ENCODE results near the gene CELSR2.

The CELSR2 gene

DNA sequence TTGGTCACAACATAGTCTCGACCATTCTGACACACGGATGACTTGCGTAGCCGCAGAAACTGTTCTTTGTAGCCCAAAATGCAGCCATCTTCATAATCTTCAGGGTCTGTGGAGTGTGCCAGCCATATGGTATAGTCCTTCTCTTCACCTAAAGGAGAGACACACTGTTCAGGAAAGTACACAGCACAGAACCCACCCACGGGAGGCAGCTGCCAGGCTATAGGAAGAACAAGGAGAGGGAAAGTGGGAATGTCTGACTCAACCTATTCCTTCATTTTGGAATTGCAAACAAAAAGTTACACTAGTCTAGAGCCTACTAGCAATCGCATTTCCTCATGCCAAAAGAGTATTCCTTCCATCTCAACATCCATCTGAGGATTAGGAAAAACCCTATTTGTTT is 73.6 kb downstream of the CELSR2 start:
- no peak overlapping the region for H3K27ac ChIP-seq
- TF ChIP-seq, protein P1, sequence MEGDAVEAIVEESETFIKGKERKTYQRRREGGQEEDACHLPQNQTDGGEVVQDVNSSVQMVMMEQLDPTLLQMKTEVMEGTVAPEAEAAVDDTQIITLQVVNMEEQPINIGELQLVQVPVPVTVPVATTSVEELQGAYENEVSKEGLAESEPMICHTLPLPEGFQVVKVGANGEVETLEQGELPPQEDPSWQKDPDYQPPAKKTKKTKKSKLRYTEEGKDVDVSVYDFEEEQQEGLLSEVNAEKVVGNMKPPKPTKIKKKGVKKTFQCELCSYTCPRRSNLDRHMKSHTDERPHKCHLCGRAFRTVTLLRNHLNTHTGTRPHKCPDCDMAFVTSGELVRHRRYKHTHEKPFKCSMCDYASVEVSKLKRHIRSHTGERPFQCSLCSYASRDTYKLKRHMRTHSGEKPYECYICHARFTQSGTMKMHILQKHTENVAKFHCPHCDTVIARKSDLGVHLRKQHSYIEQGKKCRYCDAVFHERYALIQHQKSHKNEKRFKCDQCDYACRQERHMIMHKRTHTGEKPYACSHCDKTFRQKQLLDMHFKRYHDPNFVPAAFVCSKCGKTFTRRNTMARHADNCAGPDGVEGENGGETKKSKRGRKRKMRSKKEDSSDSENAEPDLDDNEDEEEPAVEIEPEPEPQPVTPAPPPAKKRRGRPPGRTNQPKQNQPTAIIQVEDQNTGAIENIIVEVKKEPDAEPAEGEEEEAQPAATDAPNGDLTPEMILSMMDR (IDR thresholded peaks at IDR 0.05): no peak
- no peak for TF ChIP-seq ZFX (IDR thresholded peaks at IDR 0.05; ENCODE audit: borderline replicate concordance)
